Dermis microvascular lymphatic vessel endothelial cell (primary cell): ENCODE measurements around the gene HMGXB4. TPM values are rescaled to one million over a fixed set of nuclear protein-coding genes. Genes with fewer than 3 reads are reported as not detected.

Experiments
- total RNA-seq: library from RNA; depleted of rRNA; stranded (reverse); fragments of >200 nt; gene quantifications from 2 replicates; pipeline ENCODE4 v1.2.1, GENCODE V29; 2014

Gene HMGXB4
- total RNA-seq, 1 donor from 2014 or later: 9.6 TPM

Other genes with a start within 250 kb of the HMGXB4 start
- not detected in 2 replicates for gene ISX, start 191.3 kb upstream of the HMGXB4 start, total RNA-seq
- gene TOM1, start 42.4 kb downstream of the HMGXB4 start, total RNA-seq: 16.6 and 38.9 TPM in 2 replicates
- 57.3 and 104 TPM in 2 replicates for gene HMOX1, start 123.6 kb downstream of the HMGXB4 start, total RNA-seq
- gene MCM5, start 142.6 kb downstream of the HMGXB4 start, total RNA-seq: 44.8 and 60.5 TPM in 2 replicates